Endothelial cell of umbilical vein (primary cell): Measurements from ENCODE around the gene DSG4.

Experiments
- FOS ChIP-seq: IDR thresholded peaks from 2 replicates; pipeline ENCODE4 v1.6.1; 2011; ENCODE audit warnings: mild to moderate bottlenecking, low read length, moderate library complexity, borderline replicate concordance; ENCODE audit not compliant: insufficient read depth
- POLR2A ChIP-seq: IDR thresholded peaks from 2 replicates; pipeline ENCODE4 v1.6.1; 2012; ENCODE audit warnings: low read depth, mild to moderate bottlenecking, control low read depth, low read length
- POLR2AphosphoS5 ChIP-seq: IDR thresholded peaks from 2 replicates; pipeline ENCODE4 v1.6.1; 2012; ENCODE audit warnings: low read depth, mild to moderate bottlenecking, control low read depth, low read length, moderate library complexity; ENCODE audit not compliant: insufficient read depth
- TF ChIP-seq, protein P1 (sequence below), 2 donors: IDR thresholded peaks; 1 replicate in 1 of 2; 2 replicates in 1 of 2; pipeline ENCODE4 v1.5.1; 2011; ENCODE audit warnings: low read length in 2 of 2, mild to moderate bottlenecking in 2 of 2, moderate library complexity in 2 of 2, control low read depth in 1 of 2, inconsistent platforms in 1 of 2, low read depth in 1 of 2; ENCODE audit not compliant: insufficient read depth in 1 of 2; ENCODE audit errors: extremely low read depth in 1 of 2

GRCh38 chr18:31445908-31446307, 69.3 kb downstream of the DSG4 start:
- TF ChIP-seq POLR2AphosphoS5, result no peak
- no peak for TF ChIP-seq POLR2A
- TF ChIP-seq, protein P1, sequence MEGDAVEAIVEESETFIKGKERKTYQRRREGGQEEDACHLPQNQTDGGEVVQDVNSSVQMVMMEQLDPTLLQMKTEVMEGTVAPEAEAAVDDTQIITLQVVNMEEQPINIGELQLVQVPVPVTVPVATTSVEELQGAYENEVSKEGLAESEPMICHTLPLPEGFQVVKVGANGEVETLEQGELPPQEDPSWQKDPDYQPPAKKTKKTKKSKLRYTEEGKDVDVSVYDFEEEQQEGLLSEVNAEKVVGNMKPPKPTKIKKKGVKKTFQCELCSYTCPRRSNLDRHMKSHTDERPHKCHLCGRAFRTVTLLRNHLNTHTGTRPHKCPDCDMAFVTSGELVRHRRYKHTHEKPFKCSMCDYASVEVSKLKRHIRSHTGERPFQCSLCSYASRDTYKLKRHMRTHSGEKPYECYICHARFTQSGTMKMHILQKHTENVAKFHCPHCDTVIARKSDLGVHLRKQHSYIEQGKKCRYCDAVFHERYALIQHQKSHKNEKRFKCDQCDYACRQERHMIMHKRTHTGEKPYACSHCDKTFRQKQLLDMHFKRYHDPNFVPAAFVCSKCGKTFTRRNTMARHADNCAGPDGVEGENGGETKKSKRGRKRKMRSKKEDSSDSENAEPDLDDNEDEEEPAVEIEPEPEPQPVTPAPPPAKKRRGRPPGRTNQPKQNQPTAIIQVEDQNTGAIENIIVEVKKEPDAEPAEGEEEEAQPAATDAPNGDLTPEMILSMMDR (IDR thresholded peaks at IDR 0.05; ENCODE audit: extremely low read depth in 1 of 2, insufficient read depth in 1 of 2, low read depth in 1 of 2, low read length in 2 of 2), result no peak
- no peak for TF ChIP-seq FOS
